ENCODE results near the gene RNU5B-1. TPM values are rescaled to one million over a fixed set of nuclear protein-coding genes. Genes with fewer than 3 reads are reported as not detected.
A peak's percentile ranks its signal among the peaks of the same experiment; 100 is the strongest.

The RNU5B-1 gene
- total RNA-seq, 3 donors from 2014 or later (not counting 1 experiment from before 2014, with no cell fraction given): 15.0 TPM; not detected in 2

DNA sequence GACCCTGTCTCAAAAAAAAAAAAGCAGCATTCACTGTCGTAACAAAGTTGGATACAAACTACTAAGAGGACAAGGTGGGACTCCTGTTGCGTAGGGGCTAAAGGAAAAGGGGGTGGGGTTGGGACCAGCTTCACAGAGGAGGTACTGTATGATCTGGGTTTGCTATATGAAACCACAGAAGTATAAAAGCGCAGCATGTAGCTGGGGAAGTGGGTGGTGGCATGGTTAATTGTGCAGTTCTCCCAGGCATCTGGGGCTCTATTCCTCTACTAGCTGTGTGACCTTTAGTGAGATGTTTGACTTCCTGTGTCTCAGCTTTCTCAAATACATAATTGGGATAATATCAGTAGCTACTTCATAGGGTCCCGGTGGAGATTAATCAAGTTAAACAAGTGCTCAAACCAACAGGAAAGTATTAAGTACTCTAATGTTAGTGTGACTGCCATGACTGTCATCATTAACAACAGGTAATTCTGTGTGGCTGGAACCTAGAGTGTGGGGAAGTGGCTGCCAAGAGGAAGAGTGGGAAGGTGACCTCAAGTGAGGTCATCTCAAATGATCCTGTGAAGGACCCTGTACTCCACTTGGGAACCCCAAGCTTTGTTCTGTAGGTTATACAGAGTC, 29.3 kb upstream of the RNU5B-1 start:
- 55% methylated on average over 4 of the region's 4 CpGs for WGBS (ENCODE audit: insufficient coverage)
- H3K36me3 ChIP-seq (ENCODE audit: control insufficient read depth, insufficient read depth, low read length): peaks cover 8% of the 10 kb centered on the region
- no peaks in the 10 kb centered on the region for H3K27me3 ChIP-seq (ENCODE audit: control insufficient read depth, insufficient read depth, low read length)
- DNase-seq (peak in 1 of 2 donors; percentile 41), ATAC-seq (peak in 2 of 3 donors; percentile 21 to 24)
- H3K4me3 ChIP-seq (ENCODE audit: low read length): no peak overlapping the region
- H3K9me3 ChIP-seq (ENCODE audit: control insufficient read depth, insufficient read depth, low read length): no peaks in the 10 kb centered on the region
- no peak overlapping the region for H3K27ac ChIP-seq (ENCODE audit: low read length)
- Mint-ChIP-seq H3K4me3 (no peak overlapping the region), H3K27ac (peak overlapping the region; percentile 32 to 43), H3K36me3 (no peaks in the 10 kb centered on the region), H3K9me3 (no peaks in the 10 kb centered on the region), H3K4me1 (peaks cover 29 to 49% of the 10 kb centered on the region in 2 donors), H3K27me3 (ENCODE audit: low read depth in 2 of 2) (no peaks in the 10 kb centered on the region)
- TF ChIP-seq, protein P1, sequence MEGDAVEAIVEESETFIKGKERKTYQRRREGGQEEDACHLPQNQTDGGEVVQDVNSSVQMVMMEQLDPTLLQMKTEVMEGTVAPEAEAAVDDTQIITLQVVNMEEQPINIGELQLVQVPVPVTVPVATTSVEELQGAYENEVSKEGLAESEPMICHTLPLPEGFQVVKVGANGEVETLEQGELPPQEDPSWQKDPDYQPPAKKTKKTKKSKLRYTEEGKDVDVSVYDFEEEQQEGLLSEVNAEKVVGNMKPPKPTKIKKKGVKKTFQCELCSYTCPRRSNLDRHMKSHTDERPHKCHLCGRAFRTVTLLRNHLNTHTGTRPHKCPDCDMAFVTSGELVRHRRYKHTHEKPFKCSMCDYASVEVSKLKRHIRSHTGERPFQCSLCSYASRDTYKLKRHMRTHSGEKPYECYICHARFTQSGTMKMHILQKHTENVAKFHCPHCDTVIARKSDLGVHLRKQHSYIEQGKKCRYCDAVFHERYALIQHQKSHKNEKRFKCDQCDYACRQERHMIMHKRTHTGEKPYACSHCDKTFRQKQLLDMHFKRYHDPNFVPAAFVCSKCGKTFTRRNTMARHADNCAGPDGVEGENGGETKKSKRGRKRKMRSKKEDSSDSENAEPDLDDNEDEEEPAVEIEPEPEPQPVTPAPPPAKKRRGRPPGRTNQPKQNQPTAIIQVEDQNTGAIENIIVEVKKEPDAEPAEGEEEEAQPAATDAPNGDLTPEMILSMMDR (IDR thresholded peaks at IDR 0.05): no peak
- intact Hi-C loops (cut with micrococcal nuclease): no loop called here
- peaks cover 11% of the 10 kb centered on the region for H3K4me1 ChIP-seq (ENCODE audit: control insufficient read depth, insufficient read depth, low read length)

GRCh38 chr15:65275728-65276126, 28.8 kb upstream of the RNU5B-1 start:
- H3K27me3 Mint-ChIP-seq (ENCODE audit: low read depth in 2 of 2): no peaks in the 10 kb centered on the region
- no peak overlapping the region for H3K4me3 Mint-ChIP-seq
- 96% methylated on average over 2 of the region's 2 CpGs for WGBS (ENCODE audit: insufficient coverage)
- H3K36me3 Mint-ChIP-seq: no peaks in the 10 kb centered on the region
- no peak overlapping the region for H3K4me3 ChIP-seq (ENCODE audit: low read length)
- no peak for DNase-seq
- intact Hi-C loops (cut with micrococcal nuclease): no loop called here
- ATAC-seq: no peak
- no peaks in the 10 kb centered on the region for H3K27me3 ChIP-seq (ENCODE audit: control insufficient read depth, insufficient read depth, low read length)
- peaks cover 3% of the 10 kb centered on the region for H3K36me3 ChIP-seq (ENCODE audit: control insufficient read depth, insufficient read depth, low read length)
- H3K4me1 Mint-ChIP-seq: peaks cover 29 to 49% of the 10 kb centered on the region in 2 donors
- no peaks in the 10 kb centered on the region for H3K9me3 Mint-ChIP-seq
- no peaks in the 10 kb centered on the region for H3K9me3 ChIP-seq (ENCODE audit: control insufficient read depth, insufficient read depth, low read length)
- H3K27ac ChIP-seq (ENCODE audit: low read length): no peak overlapping the region
- peaks cover 11% of the 10 kb centered on the region for H3K4me1 ChIP-seq (ENCODE audit: control insufficient read depth, insufficient read depth, low read length)
- peak overlapping the region; percentile 32 to 43 for H3K27ac Mint-ChIP-seq
- TF ChIP-seq, protein P1 (IDR thresholded peaks at IDR 0.05): no peak

DNA sequence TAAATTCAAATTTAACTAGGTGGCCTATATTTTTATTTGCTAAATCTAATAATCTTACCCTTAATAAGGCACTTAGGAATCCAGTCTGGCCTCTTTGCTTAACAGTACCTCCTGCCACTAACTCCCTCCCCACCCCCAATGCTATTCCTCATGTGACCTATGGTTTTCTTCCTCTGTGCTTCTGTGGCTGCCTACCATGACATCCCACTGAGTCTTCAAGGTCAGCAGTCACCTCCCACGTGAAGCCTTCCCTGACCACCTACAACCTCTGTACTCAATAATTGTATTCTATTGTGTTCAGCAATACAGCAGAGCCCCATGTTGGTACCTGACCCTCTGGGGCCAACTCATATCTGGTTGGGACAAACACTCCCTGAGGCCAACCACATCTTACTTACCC, 27.5 kb upstream of the RNU5B-1 start:
- TF ChIP-seq, protein P1 (IDR thresholded peaks at IDR 0.05): no peak
- Mint-ChIP-seq H3K27me3 (ENCODE audit: low read depth in 2 of 2) (no peaks in the 10 kb centered on the region), H3K36me3 (no peaks in the 10 kb centered on the region), H3K4me1 (peaks cover 29 to 48% of the 10 kb centered on the region in 2 donors), H3K9me3 (no peaks in the 10 kb centered on the region), H3K4me3 (no peak overlapping the region), H3K27ac (no peak overlapping the region)
- ATAC-seq: no peak
- intact Hi-C loops (cut with micrococcal nuclease): no loop called here
- no peak overlapping the region for H3K27ac ChIP-seq (ENCODE audit: low read length)
- DNase-seq: no peak
- no peaks in the 10 kb centered on the region for H3K27me3 ChIP-seq (ENCODE audit: control insufficient read depth, insufficient read depth, low read length)
- no peaks in the 10 kb centered on the region for H3K36me3 ChIP-seq (ENCODE audit: control insufficient read depth, insufficient read depth, low read length)
- H3K4me3 ChIP-seq (ENCODE audit: low read length): no peak overlapping the region
- H3K9me3 ChIP-seq (ENCODE audit: control insufficient read depth, insufficient read depth, low read length): no peaks in the 10 kb centered on the region
- peaks cover 11% of the 10 kb centered on the region for H3K4me1 ChIP-seq (ENCODE audit: control insufficient read depth, insufficient read depth, low read length)
- WGBS (ENCODE audit: insufficient coverage): 71% methylated on average over 1 of the region's 1 CpG

DNA sequence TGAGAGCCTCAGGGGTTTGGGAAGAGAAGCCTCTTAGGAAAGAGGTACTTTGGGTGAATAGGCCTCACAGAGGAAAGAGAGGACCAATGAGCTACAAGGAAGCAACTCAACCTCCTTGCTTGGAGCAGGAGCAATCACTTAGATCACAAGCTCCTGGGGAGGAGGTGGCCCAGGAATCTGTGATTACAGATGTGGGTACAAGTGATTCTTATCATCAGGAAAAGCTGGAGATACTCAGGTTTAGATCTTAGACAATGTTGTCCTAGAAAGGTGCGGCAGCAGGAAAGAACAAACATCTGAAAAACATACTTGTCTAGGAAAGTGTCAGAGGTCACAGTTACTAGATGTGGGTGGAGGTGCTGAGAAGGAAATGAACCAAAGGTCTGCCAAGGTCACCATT, 26.0 kb upstream of the RNU5B-1 start:
- TF ChIP-seq, protein P1 (IDR thresholded peaks at IDR 0.05): no peak
- H3K9me3 Mint-ChIP-seq: no peaks in the 10 kb centered on the region
- Histone ChIP-seq H3K4me1 (ENCODE audit: control insufficient read depth, insufficient read depth, low read length) (peaks cover 11% of the 10 kb centered on the region), H3K27me3 (ENCODE audit: control insufficient read depth, insufficient read depth, low read length) (no peaks in the 10 kb centered on the region), H3K27ac (ENCODE audit: low read length) (no peak overlapping the region), H3K9me3 (ENCODE audit: control insufficient read depth, insufficient read depth, low read length) (no peaks in the 10 kb centered on the region), H3K4me3 (ENCODE audit: low read length) (no peak overlapping the region), H3K36me3 (ENCODE audit: control insufficient read depth, insufficient read depth, low read length) (no peaks in the 10 kb centered on the region)
- H3K4me3 Mint-ChIP-seq: peak overlapping the region; percentile 29
- H3K36me3 Mint-ChIP-seq: no peaks in the 10 kb centered on the region
- ATAC-seq (peak in 1 of 3 donors; percentile 54), DNase-seq (no peak)
- H3K27ac Mint-ChIP-seq: peak overlapping the region; percentile 10 to 76
- WGBS (ENCODE audit: insufficient coverage): 63% methylated on average over 1 of the region's 1 CpG
- intact Hi-C loops (cut with micrococcal nuclease): no loop called here
- H3K4me1 Mint-ChIP-seq: peaks cover 40 to 50% of the 10 kb centered on the region in 2 donors
- no peaks in the 10 kb centered on the region for H3K27me3 Mint-ChIP-seq (ENCODE audit: low read depth in 2 of 2)
